Measurements from ENCODE around the gene WNT2B. TPM values are rescaled to one million over a fixed set of nuclear protein-coding genes. Genes with fewer than 3 reads are reported as not detected.
"Not testable (repeated sequence)": the region's sequence is repeated elsewhere in the genome, so short reads cannot be mapped to it uniquely, and the experiment has no call there.

Gene WNT2B
- total RNA-seq, 1 experiment from 2014 or later, result 1.6 TPM

- Histone ChIP-seq H3K27me3 (ENCODE audit: control insufficient read depth, insufficient read depth, low read length) (no peaks in the 10 kb centered on the region), H3K9me3 (ENCODE audit: control insufficient read depth, insufficient read depth, low read depth, low read length) (no peaks in the 10 kb centered on the region; the same call in 1 of the 2 replicates), H3K4me1 (ENCODE audit: control insufficient read depth, insufficient read depth, low read length) (no peaks in the 10 kb centered on the region), H3K4me3 (ENCODE audit: low read depth in 2 of 2, low read length in 2 of 2) (no peak overlapping the region), H3K36me3 (ENCODE audit: control insufficient read depth, insufficient read depth, low read length) (no peaks in the 10 kb centered on the region), H3K27ac (ENCODE audit: low read length) (no peak overlapping the region)
- BruUV-seq (replicated peaks), result no TSS peak
- intact Hi-C loops (cut with micrococcal nuclease; ENCODE audit: unreplicated experiment) (no loop called here), in situ Hi-C loops (cut with HindIII; ENCODE audit: low pct_unique_long_range_greater_than_20kb, low sequenced_read_pairs) (no loop called here)
- ChIA-PET CTCF (no interaction called here), POLR2A (interaction anchor here (0.6 kb wide), 1 partner anchor 733 kb away, joined by 3 read pairs; no protein-coding TSS in a partner anchor)
- TF ChIP-seq POLR2AphosphoS5 (IDR thresholded peaks at IDR 0.05; ENCODE audit: low read depth, low read length) (no peak), SIN3A (IDR thresholded peaks at IDR 0.05; ENCODE audit: borderline replicate concordance, insufficient read depth, low read depth, low read length) (no peak), TCF7L2 (IDR thresholded peaks at IDR 0.05; ENCODE audit: low read depth, low read length) (no peak), REST (IDR thresholded peaks at IDR 0.05; ENCODE audit: insufficient read depth in 1 of 2, low read depth in 2 of 2, low read length in 1 of 2) (no peak), CTCF (IDR thresholded peaks at IDR 0.05) (no peak)
- ATAC-seq (no peak), DNase-seq (ENCODE audit: low read depth, low spot score) (no peak)
Measured at GRCh38 chr1:112472142-112472541, 36.6 kb upstream of the WNT2B start.

GRCh38 chr1:112477550-112477949 is 31.2 kb upstream of the WNT2B start:
- TF ChIP-seq POLR2AphosphoS5 (IDR thresholded peaks at IDR 0.05; ENCODE audit: low read depth, low read length), result no peak
- Histone ChIP-seq H3K4me3 (ENCODE audit: low read depth in 2 of 2, low read length in 2 of 2) (no peak overlapping the region), H3K27me3 (ENCODE audit: control insufficient read depth, insufficient read depth, low read length) (no peaks in the 10 kb centered on the region), H3K9me3 (ENCODE audit: control insufficient read depth, insufficient read depth, low read depth, low read length) (no peaks in the 10 kb centered on the region; the same call in 1 of the 2 replicates), H3K4me1 (ENCODE audit: control insufficient read depth, insufficient read depth, low read length) (no peaks in the 10 kb centered on the region), H3K36me3 (ENCODE audit: control insufficient read depth, insufficient read depth, low read length) (no peaks in the 10 kb centered on the region), H3K27ac (ENCODE audit: low read length) (no peak overlapping the region)
- ChIA-PET CTCF (no interaction called here), POLR2A (no interaction called here)
- no peak for ATAC-seq
- in situ Hi-C loops (cut with HindIII; ENCODE audit: low pct_unique_long_range_greater_than_20kb, low sequenced_read_pairs), result no loop called here
- intact Hi-C loops (cut with micrococcal nuclease; ENCODE audit: unreplicated experiment), result no loop called here
- no peak for DNase-seq (ENCODE audit: low read depth, low spot score)
- no TSS peak for BruUV-seq (replicated peaks)

- Histone ChIP-seq H3K9me3 (ENCODE audit: control insufficient read depth, insufficient read depth, low read depth, low read length) (no peaks in the 10 kb centered on the region; the same call in 1 of the 2 replicates), H3K36me3 (ENCODE audit: control insufficient read depth, insufficient read depth, low read length) (no peaks in the 10 kb centered on the region), H3K4me1 (ENCODE audit: control insufficient read depth, insufficient read depth, low read length) (no peaks in the 10 kb centered on the region), H3K27me3 (ENCODE audit: control insufficient read depth, insufficient read depth, low read length) (no peaks in the 10 kb centered on the region), H3K27ac (ENCODE audit: low read length) (no peak overlapping the region), H3K4me3 (ENCODE audit: low read depth in 2 of 2, low read length in 2 of 2) (no peak overlapping the region)
- ChIA-PET CTCF (no interaction called here), POLR2A (no interaction called here)
- no peak for DNase-seq (ENCODE audit: low read depth, low spot score)
- BruUV-seq (replicated peaks), result no TSS peak
- in situ Hi-C loops (cut with HindIII; ENCODE audit: low pct_unique_long_range_greater_than_20kb, low sequenced_read_pairs), result no loop called here
- ATAC-seq, result no peak
- intact Hi-C loops (cut with micrococcal nuclease; ENCODE audit: unreplicated experiment), result no loop called here
- no peak for TF ChIP-seq CTCF (IDR thresholded peaks at IDR 0.05)
- TF ChIP-seq TCF7L2 (IDR thresholded peaks at IDR 0.05; ENCODE audit: low read depth, low read length), result no peak
- no peak for TF ChIP-seq SIN3A (IDR thresholded peaks at IDR 0.05; ENCODE audit: borderline replicate concordance, insufficient read depth, low read depth, low read length)
- TF ChIP-seq REST (IDR thresholded peaks at IDR 0.05; ENCODE audit: insufficient read depth in 1 of 2, low read depth in 2 of 2, low read length in 1 of 2), result no peak
Measured at GRCh38 chr1:112478314-112478713, 30.5 kb upstream of the WNT2B start.

- H3K27me3 ChIP-seq (ENCODE audit: control insufficient read depth, insufficient read depth, low read length); DNase-seq (ENCODE audit: low read depth, low spot score); H3K27ac ChIP-seq (ENCODE audit: low read length); ATAC-seq; intact Hi-C loops (cut with micrococcal nuclease; ENCODE audit: unreplicated experiment); BruUV-seq (replicated peaks); in situ Hi-C loops (cut with HindIII; ENCODE audit: low pct_unique_long_range_greater_than_20kb, low sequenced_read_pairs); H3K36me3 ChIP-seq (ENCODE audit: control insufficient read depth, insufficient read depth, low read length); H3K4me1 ChIP-seq (ENCODE audit: control insufficient read depth, insufficient read depth, low read length); H3K4me3 ChIP-seq (ENCODE audit: low read depth in 2 of 2, low read length in 2 of 2); H3K9me3 ChIP-seq (ENCODE audit: control insufficient read depth, insufficient read depth, low read depth, low read length): not testable (repeated sequence)
- CTCF ChIA-PET, result interaction anchor here (0.6 kb wide), 1 partner anchor 108 kb away, joined by 4 read pairs; no protein-coding TSS in a partner anchor
- POLR2A ChIA-PET, result interaction anchor here (0.7 kb wide), 1 partner anchor 160 kb away, joined by 8 read pairs; no protein-coding TSS in a partner anchor
Measured at GRCh38 chr1:112486063-112486462, 22.7 kb upstream of the WNT2B start.

Measured in Panc1 (cell line).